GM23338 (cell line): ENCODE measurements around the gene ARHGAP42. TPM values are rescaled to one million over a fixed set of nuclear protein-coding genes. Genes with fewer than 3 reads are reported as not detected.

Experiments used
- ATAC-seq: fragments of 200-7000 bp; cut with Tn5 transposase; 3 replicates; pipeline ENCODE4 v1.9.1; 2020
- DNase-seq: peaks from one replicate; pipeline ENCODE4 v3.0.0-alpha.2; 2015; ENCODE audit warnings: low spot score
- H2AFZ ChIP-seq: fragments of 200-600 bp; sonication (generic); 2 replicates; pipeline ENCODE4 v1.8.0; 2016; ENCODE audit warnings: antibody characterized with exemption, mild to moderate bottlenecking, moderate library complexity
- H3F3A ChIP-seq: fragments of 200-600 bp; sonication (generic); replicated peaks from 2 replicates; pipeline ENCODE4 v1.8.0; 2017; ENCODE audit warnings: antibody characterized with exemption, mixed run types, low read depth
- H3K27ac ChIP-seq: fragments of 200-600 bp; sonication (generic); 2 replicates; pipeline ENCODE4 v1.6.1; 2016; ENCODE audit warnings: low read depth
- H3K27me3 ChIP-seq: fragments of 200-600 bp; sonication (generic); 2 replicates; pipeline ENCODE4 v1.8.0; 2016; ENCODE audit warnings: mild to moderate bottlenecking, mixed run types, moderate library complexity; ENCODE audit not compliant: insufficient read depth
- H3K36me3 ChIP-seq: fragments of 200-600 bp; sonication (generic); 2 replicates; pipeline ENCODE4 v1.8.0; 2016; ENCODE audit warnings: mild to moderate bottlenecking; ENCODE audit not compliant: insufficient read depth
- H3K4me1 ChIP-seq: fragments of 200-600 bp; sonication (generic); 2 replicates; pipeline ENCODE4 v1.8.0; 2016; ENCODE audit warnings: mild to moderate bottlenecking, moderate library complexity; ENCODE audit not compliant: insufficient read depth
- H3K4me2 ChIP-seq: fragments of 200-600 bp; sonication (generic); 2 replicates; pipeline ENCODE4 v1.7.1; 2017; ENCODE audit warnings: mixed run types
- H3K4me3 ChIP-seq: fragments of 200-600 bp; sonication (generic); 2 replicates; pipeline ENCODE4 v1.6.1; 2016; ENCODE audit warnings: mixed run types
- H3K79me2 ChIP-seq: fragments of 200-600 bp; sonication (generic); replicated peaks from 2 replicates; pipeline ENCODE4 v1.8.0; 2017; ENCODE audit warnings: mild to moderate bottlenecking; ENCODE audit not compliant: insufficient read depth
- H3K9me2 ChIP-seq: fragments of 200-600 bp; sonication (generic); 2 replicates; pipeline ENCODE4 v1.8.0; 2017; ENCODE audit not compliant: insufficient read depth
- H4K20me1 ChIP-seq: fragments of 200-600 bp; sonication (generic); replicated peaks from 2 replicates; pipeline ENCODE4 v1.8.0; 2017; ENCODE audit warnings: mild to moderate bottlenecking; ENCODE audit not compliant: insufficient read depth
- H3K27ac Mint-ChIP-seq: 2 replicates; pipeline ENCODE4 v1.8.0; 2020; ENCODE audit warnings: inconsistent platforms, mild to moderate bottlenecking, moderate library complexity, mixed read lengths
- H3K27me3 Mint-ChIP-seq: 3 replicates; pipeline ENCODE4 v1.8.0; 2022; ENCODE audit warnings: low read depth, mild to moderate bottlenecking, moderate library complexity, mixed read lengths, inconsistent platforms; ENCODE audit not compliant: insufficient read depth, poor library complexity
- H3K36me3 Mint-ChIP-seq: 3 replicates; pipeline ENCODE4 v1.8.0; 2021; ENCODE audit warnings: low read depth, mild to moderate bottlenecking, inconsistent platforms, moderate library complexity, mixed read lengths
- H3K4me1 Mint-ChIP-seq: 3 replicates; pipeline ENCODE4 v1.8.0; 2020; ENCODE audit warnings: mild to moderate bottlenecking, inconsistent platforms, mixed read lengths
- H3K4me3 Mint-ChIP-seq: 3 replicates; pipeline ENCODE4 v1.8.0; 2021; ENCODE audit warnings: moderate library complexity, mild to moderate bottlenecking, inconsistent platforms, mixed read lengths
- H3K9me3 Mint-ChIP-seq: 3 replicates; pipeline ENCODE4 v1.8.0; 2020; ENCODE audit warnings: moderate library complexity, mild to moderate bottlenecking, inconsistent platforms, mixed read lengths
- CREB1 ChIP-seq: fragments of 250-450 bp; sonication (Bioruptor Pico); IDR thresholded peaks from 2 replicates; pipeline ENCODE4 v1.5.0; 2020; ENCODE audit warnings: low read depth, mild to moderate bottlenecking, moderate library complexity
- EZH2 ChIP-seq: fragments of 200-600 bp; sonication (generic); IDR thresholded peaks from one replicate; pipeline ENCODE4 v1.8.0; 2017; ENCODE audit warnings: antibody characterized with exemption, mild to moderate bottlenecking, low read depth; ENCODE audit not compliant: unreplicated experiment
- EZH2phosphoT487 ChIP-seq: fragments of 200-600 bp; sonication (generic); IDR thresholded peaks from one replicate; pipeline ENCODE4 v1.8.1; 2018; ENCODE audit warnings: antibody characterized with exemption; ENCODE audit not compliant: unreplicated experiment
- JUNB ChIP-seq: IDR thresholded peaks from one replicate; pipeline ENCODE4 v1.6.1; 2016; ENCODE audit warnings: antibody characterized with exemption; ENCODE audit not compliant: unreplicated experiment
- NANOG ChIP-seq: IDR thresholded peaks from 2 replicates; pipeline ENCODE4 v1.6.1; 2016; ENCODE audit warnings: antibody characterized with exemption, borderline replicate concordance
- POLR2AphosphoS5 ChIP-seq: IDR thresholded peaks from 2 replicates; pipeline ENCODE4 v1.6.1; 2016; ENCODE audit warnings: antibody characterized with exemption, low read depth
- STAT1 ChIP-seq: IDR thresholded peaks from one replicate; pipeline ENCODE4 v1.6.1; 2016; ENCODE audit warnings: antibody characterized with exemption; ENCODE audit not compliant: unreplicated experiment
- ZNF114 ChIP-seq: fragments of 250-450 bp; sonication (Bioruptor Pico); IDR thresholded peaks from 2 replicates; pipeline ENCODE4 v1.5.0; 2020; ENCODE audit warnings: mild to moderate bottlenecking, moderate library complexity
- ZNF331 ChIP-seq: fragments of 250-450 bp; sonication (Bioruptor Pico); IDR thresholded peaks from 2 replicates; pipeline ENCODE4 v1.5.0; 2020; ENCODE audit warnings: low read depth, mild to moderate bottlenecking, moderate library complexity
- polyA plus RNA-seq: library from polyadenylated mRNA; unstranded; fragments of >200 nt; fragmentation: Nextera tagmentation; extraction: Ambion mirVana; gene quantifications from 2 replicates; pipeline ENCODE4 v1.2.1, GENCODE V29; 2016
- total RNA-seq: library from RNA; depleted of rRNA; stranded (reverse); fragments of >200 nt; shearing (Covaris generic); gene quantifications from 2 replicates; pipeline ENCODE4 v1.2.3, GENCODE V29; 2014
- TF ChIP-seq, protein P1 (sequence below): IDR thresholded peaks from 2 replicates; pipeline ENCODE4 v1.6.1; 2016; ENCODE audit warnings: antibody characterized with exemption
- TF ChIP-seq, protein P2 (sequence below): fragments of 250-450 bp; sonication (Bioruptor Pico); IDR thresholded peaks from 2 replicates; pipeline ENCODE4 v1.5.0; 2020; ENCODE audit warnings: mild to moderate bottlenecking, moderate library complexity
- TF ChIP-seq, protein P3 (sequence below), 2 experiments: fragments of 200-600 bp in 1 of 2; sonication (generic) in 1 of 2; conservative IDR thresholded peaks; 2 replicates each; pipeline versions ENCODE4 v1.5.1 to v1.6.1; 2016 to 2017; ENCODE audit warnings: antibody characterized with exemption in 2 of 2, low read depth in 2 of 2, mild to moderate bottlenecking in 2 of 2, moderate library complexity in 1 of 2
- TF ChIP-seq, protein P4 (sequence below): IDR thresholded peaks from one replicate; pipeline ENCODE4 v1.6.1; 2018; ENCODE audit warnings: antibody characterized with exemption; ENCODE audit not compliant: unreplicated experiment

ARHGAP42 gene
- total and polyA plus RNA-seq, 2 experiments from 2014 or later, result 23.7 to 35.7 TPM

DNA sequence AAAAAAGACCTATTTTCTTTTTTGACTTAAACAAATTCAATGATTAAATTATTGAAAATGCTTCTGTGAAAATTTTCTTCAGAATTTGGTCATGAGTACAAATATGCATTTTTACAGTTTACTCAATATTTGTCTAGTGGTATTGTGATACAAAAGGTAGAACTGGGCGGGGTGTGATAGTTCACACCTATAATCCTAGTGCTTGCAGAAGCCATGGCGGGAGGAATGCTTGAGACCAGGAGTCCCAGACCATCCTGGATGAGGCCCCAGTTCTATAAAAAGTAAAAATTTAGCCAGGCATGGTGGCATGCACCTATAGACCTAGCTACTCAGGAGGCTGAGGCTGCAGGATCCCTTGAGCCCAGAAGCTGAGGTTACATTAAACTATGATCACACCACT, 90.6 kb downstream of the ARHGAP42 start:
- Histone ChIP-seq H3F3A (no peaks in the 10 kb centered on the region), H2AFZ (no peak overlapping the region), H4K20me1 (no peaks in the 10 kb centered on the region), H3K36me3 (no peaks in the 10 kb centered on the region), H3K27me3 (no peaks in the 10 kb centered on the region), H3K9me2 (no peaks in the 10 kb centered on the region), H3K4me2 (no peak overlapping the region), H3K79me2 (peaks cover 5% of the 10 kb centered on the region), H3K4me3 (no peak overlapping the region), H3K27ac (no peak overlapping the region), H3K4me1 (peaks cover 5% of the 10 kb centered on the region; the same call in 1 of the 2 replicates)
- Mint-ChIP-seq H3K4me1 (peaks cover 20% of the 10 kb centered on the region), H3K27me3 (peaks cover 1% of the 10 kb centered on the region), H3K36me3 (no peaks in the 10 kb centered on the region), H3K27ac (peak overlapping the region; percentile 78; the same call in 1 of the 2 replicates), H3K9me3 (no peaks in the 10 kb centered on the region), H3K4me3 (no peak overlapping the region)
- ATAC-seq (no peak), DNase-seq (no peak)
- TF ChIP-seq EZH2phosphoT487 (no peak), STAT1 (no peak), POLR2AphosphoS5 (no peak), NANOG (no peak), ZNF114 (CRISPR knock-in tag) (no peak), JUNB (no peak), EZH2 (no peak), CREB1 (CRISPR knock-in tag) (no peak), ZNF331 (no peak)
- TF ChIP-seq, protein P1, sequence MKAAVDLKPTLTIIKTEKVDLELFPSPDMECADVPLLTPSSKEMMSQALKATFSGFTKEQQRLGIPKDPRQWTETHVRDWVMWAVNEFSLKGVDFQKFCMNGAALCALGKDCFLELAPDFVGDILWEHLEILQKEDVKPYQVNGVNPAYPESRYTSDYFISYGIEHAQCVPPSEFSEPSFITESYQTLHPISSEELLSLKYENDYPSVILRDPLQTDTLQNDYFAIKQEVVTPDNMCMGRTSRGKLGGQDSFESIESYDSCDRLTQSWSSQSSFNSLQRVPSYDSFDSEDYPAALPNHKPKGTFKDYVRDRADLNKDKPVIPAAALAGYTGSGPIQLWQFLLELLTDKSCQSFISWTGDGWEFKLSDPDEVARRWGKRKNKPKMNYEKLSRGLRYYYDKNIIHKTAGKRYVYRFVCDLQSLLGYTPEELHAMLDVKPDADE, result no peak
- TF ChIP-seq, protein P2, sequence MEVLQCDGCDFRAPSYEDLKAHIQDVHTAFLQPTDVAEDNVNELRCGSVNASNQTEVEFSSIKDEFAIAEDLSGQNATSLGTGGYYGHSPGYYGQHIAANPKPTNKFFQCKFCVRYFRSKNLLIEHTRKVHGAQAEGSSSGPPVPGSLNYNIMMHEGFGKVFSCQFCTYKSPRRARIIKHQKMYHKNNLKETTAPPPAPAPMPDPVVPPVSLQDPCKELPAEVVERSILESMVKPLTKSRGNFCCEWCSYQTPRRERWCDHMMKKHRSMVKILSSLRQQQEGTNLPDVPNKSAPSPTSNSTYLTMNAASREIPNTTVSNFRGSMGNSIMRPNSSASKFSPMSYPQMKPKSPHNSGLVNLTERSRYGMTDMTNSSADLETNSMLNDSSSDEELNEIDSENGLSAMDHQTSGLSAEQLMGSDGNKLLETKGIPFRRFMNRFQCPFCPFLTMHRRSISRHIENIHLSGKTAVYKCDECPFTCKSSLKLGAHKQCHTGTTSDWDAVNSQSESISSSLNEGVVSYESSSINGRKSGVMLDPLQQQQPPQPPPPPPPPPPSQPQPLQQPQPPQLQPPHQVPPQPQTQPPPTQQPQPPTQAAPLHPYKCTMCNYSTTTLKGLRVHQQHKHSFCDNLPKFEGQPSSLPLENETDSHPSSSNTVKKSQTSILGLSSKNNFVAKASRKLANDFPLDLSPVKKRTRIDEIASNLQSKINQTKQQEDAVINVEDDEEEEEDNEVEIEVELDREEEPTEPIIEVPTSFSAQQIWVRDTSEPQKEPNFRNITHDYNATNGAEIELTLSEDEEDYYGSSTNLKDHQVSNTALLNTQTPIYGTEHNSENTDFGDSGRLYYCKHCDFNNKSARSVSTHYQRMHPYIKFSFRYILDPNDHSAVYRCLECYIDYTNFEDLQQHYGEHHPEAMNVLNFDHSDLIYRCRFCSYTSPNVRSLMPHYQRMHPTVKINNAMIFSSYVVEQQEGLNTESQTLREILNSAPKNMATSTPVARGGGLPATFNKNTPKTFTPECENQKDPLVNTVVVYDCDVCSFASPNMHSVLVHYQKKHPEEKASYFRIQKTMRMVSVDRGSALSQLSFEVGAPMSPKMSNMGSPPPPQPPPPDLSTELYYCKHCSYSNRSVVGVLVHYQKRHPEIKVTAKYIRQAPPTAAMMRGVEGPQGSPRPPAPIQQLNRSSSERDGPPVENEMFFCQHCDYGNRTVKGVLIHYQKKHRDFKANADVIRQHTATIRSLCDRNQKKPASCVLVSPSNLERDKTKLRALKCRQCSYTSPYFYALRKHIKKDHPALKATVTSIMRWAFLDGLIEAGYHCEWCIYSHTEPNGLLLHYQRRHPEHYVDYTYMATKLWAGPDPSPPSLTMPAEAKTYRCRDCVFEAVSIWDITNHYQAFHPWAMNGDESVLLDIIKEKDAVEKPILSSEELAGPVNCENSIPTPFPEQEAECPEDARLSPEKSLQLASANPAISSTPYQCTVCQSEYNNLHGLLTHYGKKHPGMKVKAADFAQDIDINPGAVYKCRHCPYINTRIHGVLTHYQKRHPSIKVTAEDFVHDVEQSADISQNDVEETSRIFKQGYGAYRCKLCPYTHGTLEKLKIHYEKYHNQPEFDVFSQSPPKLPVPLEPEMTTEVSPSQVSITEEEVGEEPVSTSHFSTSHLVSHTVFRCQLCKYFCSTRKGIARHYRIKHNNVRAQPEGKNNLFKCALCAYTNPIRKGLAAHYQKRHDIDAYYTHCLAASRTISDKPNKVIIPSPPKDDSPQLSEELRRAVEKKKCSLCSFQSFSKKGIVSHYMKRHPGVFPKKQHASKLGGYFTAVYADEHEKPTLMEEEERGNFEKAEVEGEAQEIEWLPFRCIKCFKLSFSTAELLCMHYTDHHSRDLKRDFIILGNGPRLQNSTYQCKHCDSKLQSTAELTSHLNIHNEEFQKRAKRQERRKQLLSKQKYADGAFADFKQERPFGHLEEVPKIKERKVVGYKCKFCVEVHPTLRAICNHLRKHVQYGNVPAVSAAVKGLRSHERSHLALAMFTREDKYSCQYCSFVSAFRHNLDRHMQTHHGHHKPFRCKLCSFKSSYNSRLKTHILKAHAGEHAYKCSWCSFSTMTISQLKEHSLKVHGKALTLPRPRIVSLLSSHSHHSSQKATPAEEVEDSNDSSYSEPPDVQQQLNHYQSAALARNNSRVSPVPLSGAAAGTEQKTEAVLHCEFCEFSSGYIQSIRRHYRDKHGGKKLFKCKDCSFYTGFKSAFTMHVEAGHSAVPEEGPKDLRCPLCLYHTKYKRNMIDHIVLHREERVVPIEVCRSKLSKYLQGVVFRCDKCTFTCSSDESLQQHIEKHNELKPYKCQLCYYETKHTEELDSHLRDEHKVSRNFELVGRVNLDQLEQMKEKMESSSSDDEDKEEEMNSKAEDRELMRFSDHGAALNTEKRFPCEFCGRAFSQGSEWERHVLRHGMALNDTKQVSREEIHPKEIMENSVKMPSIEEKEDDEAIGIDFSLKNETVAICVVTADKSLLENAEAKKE, result no peak
- TF ChIP-seq, protein P3, sequence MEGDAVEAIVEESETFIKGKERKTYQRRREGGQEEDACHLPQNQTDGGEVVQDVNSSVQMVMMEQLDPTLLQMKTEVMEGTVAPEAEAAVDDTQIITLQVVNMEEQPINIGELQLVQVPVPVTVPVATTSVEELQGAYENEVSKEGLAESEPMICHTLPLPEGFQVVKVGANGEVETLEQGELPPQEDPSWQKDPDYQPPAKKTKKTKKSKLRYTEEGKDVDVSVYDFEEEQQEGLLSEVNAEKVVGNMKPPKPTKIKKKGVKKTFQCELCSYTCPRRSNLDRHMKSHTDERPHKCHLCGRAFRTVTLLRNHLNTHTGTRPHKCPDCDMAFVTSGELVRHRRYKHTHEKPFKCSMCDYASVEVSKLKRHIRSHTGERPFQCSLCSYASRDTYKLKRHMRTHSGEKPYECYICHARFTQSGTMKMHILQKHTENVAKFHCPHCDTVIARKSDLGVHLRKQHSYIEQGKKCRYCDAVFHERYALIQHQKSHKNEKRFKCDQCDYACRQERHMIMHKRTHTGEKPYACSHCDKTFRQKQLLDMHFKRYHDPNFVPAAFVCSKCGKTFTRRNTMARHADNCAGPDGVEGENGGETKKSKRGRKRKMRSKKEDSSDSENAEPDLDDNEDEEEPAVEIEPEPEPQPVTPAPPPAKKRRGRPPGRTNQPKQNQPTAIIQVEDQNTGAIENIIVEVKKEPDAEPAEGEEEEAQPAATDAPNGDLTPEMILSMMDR (conservative IDR thresholded peaks at IDR 0.05; ENCODE audit: low read depth in 2 of 2), result no peak
- TF ChIP-seq, protein P4, sequence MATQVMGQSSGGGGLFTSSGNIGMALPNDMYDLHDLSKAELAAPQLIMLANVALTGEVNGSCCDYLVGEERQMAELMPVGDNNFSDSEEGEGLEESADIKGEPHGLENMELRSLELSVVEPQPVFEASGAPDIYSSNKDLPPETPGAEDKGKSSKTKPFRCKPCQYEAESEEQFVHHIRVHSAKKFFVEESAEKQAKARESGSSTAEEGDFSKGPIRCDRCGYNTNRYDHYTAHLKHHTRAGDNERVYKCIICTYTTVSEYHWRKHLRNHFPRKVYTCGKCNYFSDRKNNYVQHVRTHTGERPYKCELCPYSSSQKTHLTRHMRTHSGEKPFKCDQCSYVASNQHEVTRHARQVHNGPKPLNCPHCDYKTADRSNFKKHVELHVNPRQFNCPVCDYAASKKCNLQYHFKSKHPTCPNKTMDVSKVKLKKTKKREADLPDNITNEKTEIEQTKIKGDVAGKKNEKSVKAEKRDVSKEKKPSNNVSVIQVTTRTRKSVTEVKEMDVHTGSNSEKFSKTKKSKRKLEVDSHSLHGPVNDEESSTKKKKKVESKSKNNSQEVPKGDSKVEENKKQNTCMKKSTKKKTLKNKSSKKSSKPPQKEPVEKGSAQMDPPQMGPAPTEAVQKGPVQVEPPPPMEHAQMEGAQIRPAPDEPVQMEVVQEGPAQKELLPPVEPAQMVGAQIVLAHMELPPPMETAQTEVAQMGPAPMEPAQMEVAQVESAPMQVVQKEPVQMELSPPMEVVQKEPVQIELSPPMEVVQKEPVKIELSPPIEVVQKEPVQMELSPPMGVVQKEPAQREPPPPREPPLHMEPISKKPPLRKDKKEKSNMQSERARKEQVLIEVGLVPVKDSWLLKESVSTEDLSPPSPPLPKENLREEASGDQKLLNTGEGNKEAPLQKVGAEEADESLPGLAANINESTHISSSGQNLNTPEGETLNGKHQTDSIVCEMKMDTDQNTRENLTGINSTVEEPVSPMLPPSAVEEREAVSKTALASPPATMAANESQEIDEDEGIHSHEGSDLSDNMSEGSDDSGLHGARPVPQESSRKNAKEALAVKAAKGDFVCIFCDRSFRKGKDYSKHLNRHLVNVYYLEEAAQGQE, result no peak
